SK-N-SH (cell line): ENCODE measurements around the gene AAGAB. TPM values are rescaled to one million over a fixed set of nuclear protein-coding genes. Genes with fewer than 3 reads are reported as not detected.

Source experiments
- CTCF ChIA-PET: fragments of 300-600, 350-600 bp; formaldehyde crosslinking; extraction: SDS; loops from one replicate; lab custom pipeline; 2021; lab: Yijun Ruan, JAX
- POLR2A ChIA-PET: fragments of 350-600 bp; sonication (Branson Sonifier 250); formaldehyde crosslinking; extraction: SDS; loops from one replicate; lab custom pipeline; 2020; ENCODE audit warnings: antibody characterized with exemption, inconsistent platforms; lab: Yijun Ruan, JAX
- DNase-seq: peaks from one replicate; pipeline ENCODE4 v3.0.0; 2012
- H2AFZ ChIP-seq: fragments of 200-600 bp; sonication (generic); 2 replicates; pipeline ENCODE4 v1.8.1; 2016; ENCODE audit warnings: antibody characterized with exemption, mild to moderate bottlenecking, low read depth
- H3F3A ChIP-seq: fragments of 200-600 bp; sonication (generic); replicated peaks from 2 replicates; pipeline ENCODE3; 2016; ENCODE audit warnings: antibody characterized with exemption, mild to moderate bottlenecking; ENCODE audit not compliant: insufficient read depth
- H3K27ac ChIP-seq, 2 experiments: fragments of 200-500 bp in 1 of 2; fragments of 200-600 bp in 1 of 2; sonication (Bioruptor generic) in 1 of 2; sonication (generic), shearing (Covaris generic) in 1 of 2; 2 replicates each; pipeline versions ENCODE4 v1.5.1 to v1.6.1; 2014 to 2016; ENCODE audit warnings: low read depth in 2 of 2, inconsistent platforms in 1 of 2, low read length in 1 of 2, mild to moderate bottlenecking in 1 of 2, mixed read lengths in 1 of 2
- H3K27me3 ChIP-seq: fragments of 200-600 bp; sonication (generic), shearing (Covaris generic); 2 replicates; pipeline ENCODE4 v1.6.1; 2016; ENCODE audit warnings: mixed run types; ENCODE audit not compliant: insufficient read depth
- H3K36me3 ChIP-seq, 2 experiments: fragments of 200-500 bp in 1 of 2; fragments of 200-600 bp in 1 of 2; sonication (Bioruptor generic) in 1 of 2; sonication (generic) in 1 of 2; replicated peaks in 1 of 2; 2 replicates each; pipeline versions ENCODE3 to v1.5.1; 2014 to 2016; ENCODE audit warnings: low read length in 1 of 2, mild to moderate bottlenecking in 1 of 2; ENCODE audit not compliant: insufficient read depth in 2 of 2, control insufficient read depth in 1 of 2
- H3K4me1 ChIP-seq, 2 experiments: fragments of 200-500 bp in 1 of 2; fragments of 200-600 bp in 1 of 2; sonication (Bioruptor generic) in 1 of 2; sonication (generic), shearing (Covaris generic) in 1 of 2; 2 replicates each; pipeline versions ENCODE4 v1.5.1 to v1.6.1; 2014 to 2016; ENCODE audit warnings: low read depth in 1 of 2, low read length in 1 of 2, mixed run types in 1 of 2; ENCODE audit not compliant: insufficient read depth in 2 of 2, control insufficient read depth in 1 of 2
- H3K4me2 ChIP-seq: fragments of 200-600 bp; sonication (generic), shearing (Covaris generic); 2 replicates; pipeline ENCODE4 v1.6.1; 2017; ENCODE audit warnings: mixed run types
- H3K4me3 ChIP-seq, 2 experiments: fragments of 200-500 bp in 1 of 2; fragments of 200-600 bp in 1 of 2; sonication (Bioruptor generic) in 1 of 2; sonication (generic), shearing (Covaris generic) in 1 of 2; 2 replicates each; pipeline versions ENCODE4 v1.5.1 to v1.8.1; 2014 to 2016; ENCODE audit warnings: low read depth in 2 of 2, inconsistent platforms in 1 of 2, low read length in 1 of 2, mild to moderate bottlenecking in 1 of 2, mixed read lengths in 1 of 2, moderate library complexity in 1 of 2
- H3K79me2 ChIP-seq: fragments of 200-600 bp; sonication (generic); 2 replicates; pipeline ENCODE4 v1.8.1; 2017; ENCODE audit warnings: mild to moderate bottlenecking; ENCODE audit not compliant: insufficient read depth
- H3K9ac ChIP-seq: fragments of 200-600 bp; sonication (generic); 2 replicates; pipeline ENCODE4 v1.6.1; 2017; ENCODE audit warnings: mixed run types
- H3K9me2 ChIP-seq: fragments of 200-600 bp; sonication (generic); 2 replicates; pipeline ENCODE4 v1.6.1; 2017; ENCODE audit warnings: mixed run types
- H3K9me3 ChIP-seq: fragments of 200-600 bp; sonication (generic); 2 replicates; pipeline ENCODE4 v1.6.1; 2017; ENCODE audit warnings: mixed run types, mild to moderate bottlenecking, moderate library complexity
- H4K20me1 ChIP-seq: fragments of 200-600 bp; sonication (generic); 2 replicates; pipeline ENCODE4 v1.6.1; 2017; ENCODE audit warnings: mild to moderate bottlenecking, mixed run types; ENCODE audit not compliant: insufficient read depth
- CHD2 ChIP-seq: fragments of 150-350 bp; IDR thresholded peaks from 2 replicates; pipeline ENCODE4 v1.6.1; 2018; ENCODE audit warnings: low read length; ENCODE audit not compliant: partially characterized antibody
- EP300 ChIP-seq, 2 experiments: IDR thresholded peaks; 2 replicates each; pipeline versions ENCODE4 v1.4.0 to v1.6.1; 2012; ENCODE audit warnings: borderline replicate concordance in 1 of 2, low read depth in 1 of 2, low read length in 1 of 2
- JUND ChIP-seq: IDR thresholded peaks from 2 replicates; pipeline ENCODE4 v1.4.0; 2012
- MEF2A ChIP-seq: IDR thresholded peaks from 2 replicates; pipeline ENCODE4 v1.4.0; 2012; ENCODE audit warnings: low read depth, borderline replicate concordance
- POLR2AphosphoS5 ChIP-seq: IDR thresholded peaks from 2 replicates; pipeline ENCODE4 v1.6.1; 2012; ENCODE audit warnings: low read depth, low read length
- SIN3A ChIP-seq: IDR thresholded peaks from 2 replicates; pipeline ENCODE4 v1.6.1; 2012; ENCODE audit warnings: low read depth, mild to moderate bottlenecking, low read length, moderate library complexity, borderline replicate concordance
- WGBS: methylation state at CpG from one replicate; pipeline ENCODE4 v1.1.6; 2017; ENCODE audit warnings: low lambda C conversion rate; 5-methylcytosine and 5-hydroxymethylcytosine counted together
- polyA plus RNA-seq, 3 experiments: library from polyadenylated mRNA; depleted of rRNA; stranded (reverse); fragments of >200 nt; gene quantifications; 2 replicates each; pipeline ENCODE4 v1.2.3, GENCODE V29; 2012

Gene AAGAB
- polyA plus RNA-seq, 1 of the 3 experiments (the other 2 are of a cell fraction) = 24.9 TPM

DNA sequence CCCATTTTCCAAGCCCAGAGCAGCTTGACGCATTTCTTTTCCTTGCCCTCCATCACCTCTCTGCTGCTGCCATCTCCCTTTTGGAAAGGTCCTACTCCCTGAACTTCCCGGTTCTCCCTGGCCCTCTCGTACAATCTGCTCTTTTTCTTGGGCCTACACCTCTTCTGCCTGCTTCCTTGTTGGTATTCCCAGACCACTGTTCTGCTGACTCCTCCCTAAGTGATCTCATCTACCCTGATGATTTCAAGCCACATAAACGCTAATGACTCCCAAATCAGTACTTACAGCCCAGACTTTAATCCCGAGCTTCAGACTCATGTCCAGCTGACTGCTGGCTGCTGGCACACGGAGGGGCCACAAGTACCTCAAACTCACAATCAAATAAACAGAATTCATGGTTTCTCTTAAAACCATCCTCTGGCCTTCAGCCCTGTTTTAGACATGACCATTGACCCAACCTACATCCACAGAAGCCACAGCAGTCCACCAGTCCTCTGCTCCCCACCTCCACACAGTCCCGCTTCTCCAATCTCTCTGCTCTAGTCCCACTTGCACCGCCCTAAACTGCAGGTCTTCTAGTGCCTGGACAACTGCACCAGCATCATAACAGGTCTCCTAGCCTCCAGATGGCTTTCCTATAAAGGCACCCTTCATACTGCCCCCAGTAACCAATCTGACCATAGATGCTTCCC, 57.6 kb downstream of the AAGAB start:
- Histone ChIP-seq H4K20me1 (no peaks in the 10 kb centered on the region), H3K4me1 (peaks cover 0 to 17% of the 10 kb centered on the region in 2 experiments; a peak in 2 of 4 replicates), H3K4me3 (no peak overlapping the region), H3K36me3 (peaks cover 17 to 42% of the 10 kb centered on the region in 2 experiments), H3K4me2 (no peak overlapping the region), H3K9ac (no peak overlapping the region), H3K27ac (peak overlapping the region in 1 of 2 experiments; percentile 18; a peak in 2 of 4 replicates), H3K9me2 (no peaks in the 10 kb centered on the region), H3K79me2 (no peaks in the 10 kb centered on the region), H2AFZ (no peak overlapping the region), H3K27me3 (no peaks in the 10 kb centered on the region), H3F3A (peaks cover 4% of the 10 kb centered on the region), H3K9me3 (no peaks in the 10 kb centered on the region)
- ChIA-PET CTCF (no interaction called here), POLR2A (no interaction called here)
- DNase-seq = no peak
- TF ChIP-seq POLR2AphosphoS5 (no peak), SIN3A (0 out of 2 replicates have a peak, but pooled peaks have one; percentile 3)
- 84% methylated on average over 8 of the region's 8 CpGs for WGBS

DNA sequence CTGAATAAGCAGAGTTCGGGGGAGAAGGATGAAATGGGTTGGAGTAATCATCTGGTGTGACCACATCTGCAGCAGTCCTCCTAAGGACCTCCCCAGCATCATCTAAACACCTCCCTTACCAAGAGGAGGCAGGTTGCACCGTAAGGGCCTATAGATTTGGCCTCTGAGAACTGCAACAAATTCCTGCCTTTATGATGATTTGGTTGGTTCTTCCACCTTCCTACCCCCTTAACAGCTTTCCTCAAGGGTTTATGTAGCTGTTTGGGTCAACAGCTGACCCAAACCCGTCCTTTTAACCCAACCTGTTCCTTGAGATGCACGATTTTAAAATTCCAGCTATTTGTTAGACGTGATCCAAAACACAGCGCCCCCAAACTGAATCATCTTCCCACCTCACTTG, 58.2 kb downstream of the AAGAB start:
- H2AFZ ChIP-seq = no peak overlapping the region
- no peak overlapping the region for H3K4me3 ChIP-seq
- WGBS = 92% methylated on average over 6 of the region's 6 CpGs
- ChIA-PET POLR2A (no interaction called here), CTCF (no interaction called here)
- H3K79me2 ChIP-seq = no peaks in the 10 kb centered on the region
- H3K36me3 ChIP-seq = peaks cover 20 to 42% of the 10 kb centered on the region in 2 experiments
- H3K9ac ChIP-seq = no peak overlapping the region
- no peak for DNase-seq
- no peak overlapping the region for H3K4me2 ChIP-seq
- no peaks in the 10 kb centered on the region for H4K20me1 ChIP-seq
- TF ChIP-seq JUND (no peak), SIN3A (0 out of 2 replicates have a peak, but pooled peaks have one; percentile 14)
- TF ChIP-seq, all 33 proteins: peak for 1
- no peaks in the 10 kb centered on the region for H3K9me2 ChIP-seq
- H3K27me3 ChIP-seq = no peaks in the 10 kb centered on the region
- H3F3A ChIP-seq = peaks cover 4% of the 10 kb centered on the region
- H3K4me1 ChIP-seq = peaks cover 0 to 11% of the 10 kb centered on the region in 2 experiments; a peak in 2 of 4 replicates
- H3K9me3 ChIP-seq = no peaks in the 10 kb centered on the region
- H3K27ac ChIP-seq = peak overlapping the region in 1 of 2 experiments; percentile 18; a peak in 2 of 4 replicates

DNA sequence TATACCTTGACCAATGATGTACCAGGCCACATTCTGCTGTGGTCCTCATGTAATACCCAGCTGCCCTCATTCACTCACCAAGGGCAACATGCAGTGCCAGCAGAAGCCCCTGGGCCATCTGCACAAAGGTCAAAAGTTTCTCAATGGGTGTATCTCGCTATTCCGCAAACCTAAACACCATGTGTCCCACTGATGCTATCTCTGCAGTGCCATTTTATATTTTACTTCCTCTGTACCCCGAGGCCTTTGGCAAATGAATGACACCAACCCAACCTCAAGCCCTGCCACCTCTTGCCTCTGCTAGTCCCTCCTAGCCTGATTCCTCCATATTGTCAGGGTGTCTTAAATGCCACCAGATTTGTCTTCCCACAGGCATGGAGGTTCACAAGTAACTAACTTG, 59.2 kb downstream of the AAGAB start:
- POLR2A ChIA-PET = no interaction called here
- H3K27me3 ChIP-seq = no peaks in the 10 kb centered on the region
- H3K4me3 ChIP-seq = no peak overlapping the region
- H3K4me2 ChIP-seq = no peak overlapping the region
- H3K79me2 ChIP-seq = no peaks in the 10 kb centered on the region
- TF ChIP-seq MEF2A = no peak
- TF ChIP-seq EP300 (IDR thresholded peaks at IDR 0.05; ENCODE audit: borderline replicate concordance in 1 of 2, low read depth in 1 of 2, low read length in 1 of 2) = 0 out of 4 replicates have a peak, but pooled peaks of 1 of the 2 experiments have one; percentile 19
- TF ChIP-seq CHD2 = no peak
- H3K9me3 ChIP-seq = no peaks in the 10 kb centered on the region
- H3K9me2 ChIP-seq = no peaks in the 10 kb centered on the region
- 85% methylated on average over 3 of the region's 3 CpGs for WGBS
- H4K20me1 ChIP-seq = no peaks in the 10 kb centered on the region
- H3K9ac ChIP-seq = no peak overlapping the region
- CTCF ChIA-PET = no interaction called here
- H3K36me3 ChIP-seq = peaks cover 27 to 45% of the 10 kb centered on the region in 2 experiments
- H2AFZ ChIP-seq = no peak overlapping the region
- DNase-seq = no peak
- no peak overlapping the region for H3K27ac ChIP-seq
- H3K4me1 ChIP-seq = peaks cover 0 to 6% of the 10 kb centered on the region in 2 experiments; a peak in 1 of 4 replicates
- H3F3A ChIP-seq = peaks cover 4% of the 10 kb centered on the region
